ENCODE data around the gene TPK1. TPM values are rescaled to one million over a fixed set of nuclear protein-coding genes. Genes with fewer than 3 reads are reported as not detected.

TPK1 gene
- polyA plus RNA-seq, 2 of the 4 experiments (the other 2 are of a cell fraction), result 1.4 to 2.5 TPM

GRCh38 chr7:144824360-144824759 lies 11.5 kb downstream of the TPK1 start:
- 8% methylated on average over 3 of the region's 3 CpGs for WGBS (ENCODE audit: missing lambda C conversion rate)
- no peak for FAIRE-seq
- 0 out of 3 replicates have a peak overlapping the region, but pooled peaks have one; percentile 10 for H3K4me2 ChIP-seq

GRCh38 chr7:144822223-144822622 lies 13.6 kb downstream of the TPK1 start:
- ChIA-PET POLR2A (interaction anchor here (0.7 to 1.0 kb wide), 2 partner anchors 13 to 14 kb away, joined by 3 read pairs; partner anchors contain the start of gene TPK1), CTCF (no interaction called here)
- Histone ChIP-seq H3K4me3 (no peak overlapping the region), H3K4me2 (no peak overlapping the region), H3K9me3 (no peaks in the 10 kb centered on the region), H3K27ac (no peak overlapping the region), H3K4me1 (peaks cover 8% of the 10 kb centered on the region; the same call in 1 of the 3 replicates)
- FAIRE-seq (no peak), DNase-seq (ENCODE audit: low read depth in 1 of 2, low spot score in 1 of 2) (no peak), ATAC-seq (no peak)
- TF ChIP-seq EHF (CRISPR knock-in tag; IDR thresholded peaks at IDR 0.05) (no peak), POLR2A (IDR thresholded peaks at IDR 0.05; ENCODE audit: low read length) (no peak), REST (IDR thresholded peaks at IDR 0.05) (no peak), PHF8 (IDR thresholded peaks at IDR 0.05; ENCODE audit: borderline replicate concordance, low read depth) (no peak), ZC3H11A (IDR thresholded peaks at IDR 0.05) (no peak), CHD2 (IDR thresholded peaks at IDR 0.05; ENCODE audit: low read length, partially characterized antibody) (no peak), KDM5A (IDR thresholded peaks at IDR 0.05) (no peak), E2F6 (IDR thresholded peaks at IDR 0.05; ENCODE audit: borderline replicate concordance, low read depth) (no peak)
- TF ChIP-seq, protein P1, sequence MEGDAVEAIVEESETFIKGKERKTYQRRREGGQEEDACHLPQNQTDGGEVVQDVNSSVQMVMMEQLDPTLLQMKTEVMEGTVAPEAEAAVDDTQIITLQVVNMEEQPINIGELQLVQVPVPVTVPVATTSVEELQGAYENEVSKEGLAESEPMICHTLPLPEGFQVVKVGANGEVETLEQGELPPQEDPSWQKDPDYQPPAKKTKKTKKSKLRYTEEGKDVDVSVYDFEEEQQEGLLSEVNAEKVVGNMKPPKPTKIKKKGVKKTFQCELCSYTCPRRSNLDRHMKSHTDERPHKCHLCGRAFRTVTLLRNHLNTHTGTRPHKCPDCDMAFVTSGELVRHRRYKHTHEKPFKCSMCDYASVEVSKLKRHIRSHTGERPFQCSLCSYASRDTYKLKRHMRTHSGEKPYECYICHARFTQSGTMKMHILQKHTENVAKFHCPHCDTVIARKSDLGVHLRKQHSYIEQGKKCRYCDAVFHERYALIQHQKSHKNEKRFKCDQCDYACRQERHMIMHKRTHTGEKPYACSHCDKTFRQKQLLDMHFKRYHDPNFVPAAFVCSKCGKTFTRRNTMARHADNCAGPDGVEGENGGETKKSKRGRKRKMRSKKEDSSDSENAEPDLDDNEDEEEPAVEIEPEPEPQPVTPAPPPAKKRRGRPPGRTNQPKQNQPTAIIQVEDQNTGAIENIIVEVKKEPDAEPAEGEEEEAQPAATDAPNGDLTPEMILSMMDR (IDR thresholded peaks at IDR 0.05), result no peak
- 43% methylated on average over 3 of the region's 3 CpGs for WGBS (ENCODE audit: missing lambda C conversion rate)

More at GRCh38 chr7:144824360-144824759, 11.5 kb downstream of the TPK1 start:
- TF ChIP-seq MAZ (IDR thresholded peaks at IDR 0.05; ENCODE audit: borderline replicate concordance, low read depth, low read length) (no peak), HEYL (CRISPR knock-in tag; IDR thresholded peaks at IDR 0.05) (no peak), JUN (IDR thresholded peaks at IDR 0.05) (no peak), HDAC2 (IDR thresholded peaks at IDR 0.05) (no peak), JUNB (IDR thresholded peaks at IDR 0.05) (no peak), CBX2 (IDR thresholded peaks at IDR 0.05; ENCODE audit: borderline replicate concordance, low read depth) (no peak), SREBF2 (IDR thresholded peaks at IDR 0.05) (no peak), HOXA7 (CRISPR knock-in tag; IDR thresholded peaks at IDR 0.05) (no peak), MAX (IDR thresholded peaks at IDR 0.05) (no peak), NFE2L2 (conservative IDR thresholded peaks at IDR 0.05; ENCODE audit: low read length) (no peak), CEBPB (IDR thresholded peaks at IDR 0.05) (no peak), NR3C1 (IDR thresholded peaks at IDR 0.05) (no peak), HOXB13 (CRISPR knock-in tag; IDR thresholded peaks at IDR 0.05; ENCODE audit: low read depth) (no peak), CBX8 (IDR thresholded peaks at IDR 0.05) (no peak), ZC3H11A (IDR thresholded peaks at IDR 0.05) (no peak), GATA3 (IDR thresholded peaks at IDR 0.05; ENCODE audit: borderline replicate concordance) (no peak), PHF8 (IDR thresholded peaks at IDR 0.05; ENCODE audit: borderline replicate concordance, low read depth) (no peak), CHD4 (IDR thresholded peaks at IDR 0.05; ENCODE audit: borderline replicate concordance) (no peak), FOXS1 (CRISPR knock-in tag; IDR thresholded peaks at IDR 0.05) (no peak), SMC3 (IDR thresholded peaks at IDR 0.05) (no peak)
- no peak overlapping the region for H3K4me3 ChIP-seq
- DNase-seq (ENCODE audit: low read depth in 1 of 2, low spot score in 1 of 2), result peak in 1 of 2 experiments; percentile 9
- no peak overlapping the region for H3K27ac ChIP-seq
- no peak for ATAC-seq
- CTCF ChIA-PET, result interaction anchor here (0.9 kb wide), 1 partner anchor 11 kb away, joined by 3 read pairs; no protein-coding TSS in a partner anchor
- H3K9me3 ChIP-seq, result no peaks in the 10 kb centered on the region
- H3K4me1 ChIP-seq, result peaks cover 8% of the 10 kb centered on the region; the same call in 1 of the 3 replicates
- POLR2A ChIA-PET, result no interaction called here
